Transverse colon (tissue), 4 donors: Measurements from ENCODE around the gene HSPB7. TPM values are rescaled to one million over a fixed set of nuclear protein-coding genes. Genes with fewer than 3 reads are reported as not detected.

Source experiments
- DNase-seq: peaks from one replicate; pipeline ENCODE4 v3.0.0-alpha.2; 2019
- H3K27ac ChIP-seq, 4 donors: fragments of 200-600 bp; sonication (generic); 2 replicates each; pipeline ENCODE4 v1.5.1; 2016 to 2018; ENCODE audit warnings: inconsistent platforms in 4 of 4
- H3K27me3 ChIP-seq: fragments of 200-600 bp; sonication (generic); 2 replicates; pipeline ENCODE4 v1.5.1; 2017; ENCODE audit warnings: inconsistent platforms
- H3K36me3 ChIP-seq, 4 donors: fragments of 200-600 bp; sonication (generic); 2 replicates each; pipeline ENCODE4 v1.5.1; 2017 to 2019; ENCODE audit warnings: inconsistent platforms in 4 of 4
- H3K4me1 ChIP-seq, 4 donors: fragments of 200-600 bp; sonication (generic); 2 replicates each; pipeline ENCODE4 v1.5.1; 2017 to 2020; ENCODE audit warnings: inconsistent platforms in 4 of 4
- H3K4me3 ChIP-seq, 4 donors: fragments of 200-600 bp; sonication (generic); 1 replicate in 1 of 4; 2 replicates in 3 of 4; pipeline versions ENCODE4 v1.5.1 to v1.6.1; 2017 to 2019; ENCODE audit warnings: inconsistent platforms in 4 of 4
- H3K9me3 ChIP-seq, 2 donors: fragments of 200-600 bp; sonication (generic); 2 replicates each; pipeline ENCODE4 v1.5.1; 2017 to 2019; ENCODE audit warnings: inconsistent platforms in 2 of 2
- EP300 ChIP-seq: sonication (generic); formaldehyde crosslinking; IDR thresholded peaks from one replicate; pipeline ENCODE4 v1.6.1; 2017; ENCODE audit warnings: antibody characterized with exemption, low read depth
- POLR2A ChIP-seq: fragments of 450-650 bp; IDR thresholded peaks from one replicate; pipeline ENCODE4 v1.6.1; 2016; ENCODE audit warnings: antibody characterized with exemption, mild to moderate bottlenecking, moderate library complexity
- POLR2AphosphoS5 ChIP-seq, 3 donors: sonication (generic); formaldehyde crosslinking; IDR thresholded peaks; one replicate each; pipeline ENCODE4 v1.6.1; 2016; ENCODE audit warnings: antibody characterized with exemption in 3 of 3
- WGBS, 2 donors: methylation state at CpG; one replicate each; pipeline ENCODE4 v1.1.5; 2018; ENCODE audit warnings: low coverage in 1 of 2; 5-methylcytosine and 5-hydroxymethylcytosine counted together
- in situ Hi-C, 4 donors: fragments of 200-750 bp; cut with MboI; loops; one replicate each; pipeline versions ENCODE4 v1.15.0 to v1.15.1; 2017; ENCODE audit warnings: low sequenced_read_pairs in 3 of 4, low pct_ligation_motif_present in 1 of 4, low pct_unique_long_range_greater_than_20kb in 1 of 4
- intact Hi-C: fragments of 100-400 bp; cut with DNase I; formaldehyde crosslinking; loops from one replicate; pipeline ENCODE4 v1.15.1; 2023; ENCODE audit warnings: low total_unique reads
- total RNA-seq, 4 donors: library from RNA; depleted of rRNA; stranded (reverse); fragments of >200 nt; gene quantifications; one replicate each; pipeline ENCODE4 v1.1.0, GENCODE V29; 2016
- TF ChIP-seq, protein P1 (sequence below), 5 experiments: fragments of 200-600 bp in 3 of 5; fragments of 450-650 bp in 2 of 5; sonication (generic) in 3 of 5; IDR thresholded peaks; 1 replicate in 2 of 5; 2 replicates in 3 of 5; pipeline ENCODE4 v1.5.1; 2016 to 2017; ENCODE audit warnings: antibody characterized with exemption in 5 of 5, inconsistent platforms in 3 of 5, mild to moderate bottlenecking in 2 of 5, moderate library complexity in 1 of 5

The HSPB7 gene
- total RNA-seq, 4 donors from 2014 or later = 6.0 to 63.1 (median 9.2) TPM

DNA sequence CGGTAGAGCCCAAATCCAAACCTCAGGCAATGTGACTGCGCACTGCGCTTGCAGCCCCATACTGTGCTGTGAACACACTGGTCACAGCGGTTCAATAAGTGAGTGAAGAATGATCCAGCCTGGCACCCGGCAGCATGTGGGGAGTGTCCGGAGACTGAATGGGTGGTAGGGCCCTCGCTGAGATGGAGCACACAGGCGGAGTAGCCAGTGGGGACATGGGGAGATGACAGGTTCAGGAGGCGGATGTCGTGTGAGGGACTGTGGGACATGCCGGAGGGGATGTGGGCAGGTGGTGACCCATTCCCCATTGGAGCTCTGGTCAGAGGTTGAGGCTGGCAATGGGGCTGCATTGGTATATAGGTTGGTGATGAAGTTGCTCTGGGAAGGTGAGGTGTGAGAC is 8.2 kb downstream of the HSPB7 start:
- no peak for DNase-seq
- TF ChIP-seq POLR2A (no peak), EP300 (no peak), POLR2AphosphoS5 (IDR thresholded peaks at IDR 0.05) (no peak)
- TF ChIP-seq, protein P1, sequence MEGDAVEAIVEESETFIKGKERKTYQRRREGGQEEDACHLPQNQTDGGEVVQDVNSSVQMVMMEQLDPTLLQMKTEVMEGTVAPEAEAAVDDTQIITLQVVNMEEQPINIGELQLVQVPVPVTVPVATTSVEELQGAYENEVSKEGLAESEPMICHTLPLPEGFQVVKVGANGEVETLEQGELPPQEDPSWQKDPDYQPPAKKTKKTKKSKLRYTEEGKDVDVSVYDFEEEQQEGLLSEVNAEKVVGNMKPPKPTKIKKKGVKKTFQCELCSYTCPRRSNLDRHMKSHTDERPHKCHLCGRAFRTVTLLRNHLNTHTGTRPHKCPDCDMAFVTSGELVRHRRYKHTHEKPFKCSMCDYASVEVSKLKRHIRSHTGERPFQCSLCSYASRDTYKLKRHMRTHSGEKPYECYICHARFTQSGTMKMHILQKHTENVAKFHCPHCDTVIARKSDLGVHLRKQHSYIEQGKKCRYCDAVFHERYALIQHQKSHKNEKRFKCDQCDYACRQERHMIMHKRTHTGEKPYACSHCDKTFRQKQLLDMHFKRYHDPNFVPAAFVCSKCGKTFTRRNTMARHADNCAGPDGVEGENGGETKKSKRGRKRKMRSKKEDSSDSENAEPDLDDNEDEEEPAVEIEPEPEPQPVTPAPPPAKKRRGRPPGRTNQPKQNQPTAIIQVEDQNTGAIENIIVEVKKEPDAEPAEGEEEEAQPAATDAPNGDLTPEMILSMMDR (IDR thresholded peaks at IDR 0.05) = no peak
- Histone ChIP-seq H3K4me1 (peaks cover 14 to 24% (median 23%) of the 10 kb centered on the region in 4 donors), H3K36me3 (no peaks in the 10 kb centered on the region), H3K9me3 (no peaks in the 10 kb centered on the region), H3K27ac (no peak overlapping the region), H3K4me3 (no peak overlapping the region), H3K27me3 (no peaks in the 10 kb centered on the region)
- intact Hi-C loops (loop anchor here (2.0 kb wide), 2 partner anchors 23 to 47 kb away; no protein-coding TSS in a partner anchor), in situ Hi-C loops (loop anchor here in 1 of 4 donors (5.0 kb wide), 1 partner anchor 38 kb away; no protein-coding TSS in a partner anchor)
- WGBS, 2 donors = 91% methylated on average over 11 of the region's 11 CpGs; no CpG with 5 or more reads in 1 of the 2 donors

- no peaks in the 10 kb centered on the region for H3K9me3 ChIP-seq
- intact Hi-C loops (loop anchor here (2.0 kb wide), 2 partner anchors 24 to 48 kb away; no protein-coding TSS in a partner anchor), in situ Hi-C loops (no loop called here)
- H3K4me3 ChIP-seq = no peak overlapping the region
- H3K36me3 ChIP-seq = no peaks in the 10 kb centered on the region
- H3K4me1 ChIP-seq = peaks cover 11 to 18% (median 18%) of the 10 kb centered on the region in 4 donors
- TF ChIP-seq POLR2AphosphoS5 (IDR thresholded peaks at IDR 0.05) (no peak), EP300 (no peak), POLR2A (no peak)
- TF ChIP-seq, protein P1 (IDR thresholded peaks at IDR 0.05) = peak; percentile 94 to 98 (median 96)
- no peaks in the 10 kb centered on the region for H3K27me3 ChIP-seq
- no peak overlapping the region for H3K27ac ChIP-seq
- 0% methylated on average over 3 of the region's 4 CpGs; no CpG with 5 or more reads in 1 of the 2 donors for WGBS, 2 donors
- peak; percentile 82 for DNase-seq
These were observed 8.8 kb downstream of the HSPB7 start for GRCh38 chr1:16009030-16009460.

DNA sequence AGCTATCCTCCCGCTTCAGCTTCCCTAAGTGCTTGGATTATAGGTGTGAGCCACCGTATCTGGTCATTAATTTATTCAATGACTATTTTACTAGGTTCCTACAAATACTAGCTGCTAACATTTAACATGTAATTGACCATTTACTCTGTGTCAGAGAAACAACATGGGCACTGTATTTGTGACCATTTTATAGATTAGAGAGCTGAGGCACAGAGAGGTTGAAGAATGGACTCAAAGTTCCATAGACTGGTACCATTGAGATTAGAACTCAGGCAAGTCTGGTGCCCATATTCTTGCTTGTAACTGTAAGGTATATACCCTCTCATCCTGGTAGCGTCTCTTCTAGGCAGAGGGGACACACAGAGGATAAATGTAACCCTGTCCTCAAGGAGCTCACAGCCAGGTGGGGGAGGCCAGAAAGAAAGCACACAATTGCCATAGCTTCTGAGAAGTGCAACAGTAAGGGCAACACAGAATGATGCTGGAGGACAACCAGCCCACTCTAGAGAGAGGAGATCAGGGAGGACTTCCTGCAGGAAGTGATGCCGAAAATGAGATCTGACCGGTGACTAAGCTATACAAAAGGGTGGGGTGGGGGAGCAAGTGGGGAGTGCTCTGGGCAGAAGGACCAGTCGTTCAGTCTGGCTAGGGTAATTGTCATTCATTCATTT is 10.0 kb downstream of the HSPB7 start:
- 70 to 76% methylated on average over 2 to 6 of the region's 6 CpGs for WGBS, 2 donors
- no peaks in the 10 kb centered on the region for H3K27me3 ChIP-seq
- H3K9me3 ChIP-seq = no peaks in the 10 kb centered on the region
- no peak for DNase-seq
- no peak for TF ChIP-seq POLR2A
- TF ChIP-seq POLR2AphosphoS5 (IDR thresholded peaks at IDR 0.05) = no peak
- no peak for TF ChIP-seq EP300
- TF ChIP-seq, protein P1 (IDR thresholded peaks at IDR 0.05) = no peak
- H3K4me1 ChIP-seq = peaks cover 0 to 6% (median 5%) of the 10 kb centered on the region in 4 donors
- intact Hi-C loops (loop anchor here (2.0 kb wide), 2 partner anchors 25 to 49 kb away; no protein-coding TSS in a partner anchor), in situ Hi-C loops (no loop called here)
- no peak overlapping the region for H3K27ac ChIP-seq
- no peaks in the 10 kb centered on the region for H3K36me3 ChIP-seq
- no peak overlapping the region for H3K4me3 ChIP-seq

DNA sequence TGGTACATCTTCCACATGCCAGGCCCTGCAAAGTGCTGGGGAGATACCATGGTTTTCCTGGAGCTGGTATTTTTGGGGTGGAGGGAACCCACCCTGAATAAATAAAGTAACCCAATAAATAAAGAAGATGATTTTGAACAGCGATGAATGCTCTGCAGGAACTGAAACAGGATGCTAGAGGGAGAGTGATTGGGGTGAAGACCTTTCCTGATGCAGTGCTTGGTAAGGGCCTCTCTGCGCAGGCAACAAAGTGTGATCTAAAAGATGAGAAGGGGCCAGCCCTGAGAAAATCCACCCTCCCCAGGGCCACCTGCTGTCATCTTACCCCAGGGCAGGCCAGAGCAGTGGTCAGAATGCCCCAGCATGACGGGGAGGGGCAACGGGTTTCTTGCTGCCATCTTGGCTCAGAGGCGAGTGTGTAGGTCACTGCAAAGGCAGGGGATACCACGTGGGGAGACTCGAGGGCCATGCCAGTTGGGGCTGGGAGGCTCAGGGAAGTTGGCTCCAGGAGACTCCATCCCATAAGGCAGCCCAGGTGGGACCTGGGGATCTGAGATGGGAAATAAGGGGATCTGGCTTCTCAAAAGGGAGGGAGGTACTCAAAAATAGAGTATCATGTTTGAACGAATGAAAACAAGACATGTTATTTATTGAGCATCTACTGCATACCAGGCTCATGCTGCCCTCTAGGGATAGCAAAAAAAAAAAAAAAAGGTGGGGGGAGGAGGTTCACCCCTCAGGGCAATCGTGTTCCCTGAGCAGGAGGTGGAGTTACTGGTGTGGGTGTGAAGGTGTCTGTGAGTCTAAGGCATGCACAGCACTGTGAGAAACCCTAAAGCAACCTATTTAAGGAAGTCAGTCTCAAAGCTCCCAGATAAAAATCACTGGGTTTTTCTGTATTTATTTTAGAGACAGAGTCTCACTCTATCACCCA is 11.0 kb downstream of the HSPB7 start:
- in situ Hi-C loops = no loop called here
- TF ChIP-seq, protein P1 (IDR thresholded peaks at IDR 0.05) = peak in 1 of 5 experiments; percentile 3
- TF ChIP-seq POLR2AphosphoS5 (IDR thresholded peaks at IDR 0.05) = no peak
- no peaks in the 10 kb centered on the region for H3K9me3 ChIP-seq
- intact Hi-C loops = no loop called here
- no peaks in the 10 kb centered on the region for H3K36me3 ChIP-seq
- H3K27ac ChIP-seq = no peak overlapping the region
- H3K4me3 ChIP-seq = no peak overlapping the region
- DNase-seq = no peak
- H3K4me1 ChIP-seq = no peaks in the 10 kb centered on the region
- no peaks in the 10 kb centered on the region for H3K27me3 ChIP-seq
- WGBS, 2 donors = 20 to 62% methylated on average over 1 to 9 of the region's 9 CpGs
